DOHH2 (cell line): Measurements from ENCODE around the gene TANC1.

Source experiments
- H3F3A ChIP-seq: fragments of 200-600 bp; sonication (generic), shearing (Covaris generic); 2 replicates; pipeline ENCODE4 v1.6.0; 2016; ENCODE audit warnings: antibody characterized with exemption, mild to moderate bottlenecking; ENCODE audit not compliant: control insufficient read depth, insufficient read depth
- H3K27ac ChIP-seq: fragments of 200-600 bp; sonication (generic); 2 replicates; pipeline ENCODE4 v1.5.1; 2014; ENCODE audit warnings: low read depth, mild to moderate bottlenecking, low read length, moderate library complexity
- H3K27me3 ChIP-seq: fragments of 200-600 bp; sonication (generic); 2 replicates; pipeline ENCODE4 v1.6.1; 2014; ENCODE audit warnings: mild to moderate bottlenecking, low read length, mixed read lengths; ENCODE audit not compliant: control insufficient read depth
- H3K36me3 ChIP-seq: fragments of 200-600 bp; sonication (generic); 2 replicates; pipeline ENCODE4 v1.6.1; 2014; ENCODE audit warnings: mild to moderate bottlenecking, low read length, moderate library complexity, mixed read lengths; ENCODE audit not compliant: control insufficient read depth
- H3K4me1 ChIP-seq: fragments of 200-600 bp; sonication (generic); 2 replicates; pipeline ENCODE4 v1.6.1; 2014; ENCODE audit warnings: mild to moderate bottlenecking, low read length, mixed read lengths; ENCODE audit not compliant: control insufficient read depth
- H3K4me2 ChIP-seq: fragments of 200-600 bp; sonication (generic); 2 replicates; pipeline ENCODE4 v1.6.0; 2014; ENCODE audit warnings: mild to moderate bottlenecking, low read length, moderate library complexity
- H3K4me3 ChIP-seq: fragments of 200-600 bp; sonication (generic); 2 replicates; pipeline ENCODE4 v1.5.1; 2014; ENCODE audit warnings: mild to moderate bottlenecking, low read length, mixed read lengths
- H3K79me2 ChIP-seq: fragments of 200-600 bp; sonication (generic); 2 replicates; pipeline ENCODE4 v1.6.1; 2014; ENCODE audit warnings: mild to moderate bottlenecking, low read length, mixed read lengths; ENCODE audit not compliant: control insufficient read depth
- H3K9me2 ChIP-seq: fragments of 200-600 bp; sonication (generic); replicated peaks from 2 replicates; pipeline ENCODE4 v1.6.1; 2014; ENCODE audit warnings: mild to moderate bottlenecking, low read length, mixed read lengths; ENCODE audit not compliant: control insufficient read depth
- H3K9me3 ChIP-seq: fragments of 200-600 bp; sonication (generic); 2 replicates; pipeline ENCODE4 v1.6.1; 2014; ENCODE audit warnings: antibody characterized with exemption, low read length, mixed read lengths; ENCODE audit not compliant: control insufficient read depth, insufficient read depth
- H4K20me1 ChIP-seq: fragments of 200-600 bp; sonication (generic); 2 replicates; pipeline ENCODE4 v1.6.0; 2014; ENCODE audit warnings: low read depth, mild to moderate bottlenecking, antibody characterized with exemption, low read length, moderate library complexity; ENCODE audit not compliant: control insufficient read depth, insufficient read depth
- CTCF ChIP-seq: fragments of 200-600 bp; sonication (generic); IDR thresholded peaks from one replicate; pipeline ENCODE4 v1.5.1; 2014; ENCODE audit warnings: antibody characterized with exemption, mild to moderate bottlenecking, low read depth, low read length; ENCODE audit not compliant: poor library complexity, severe bottlenecking
- EZH2phosphoT487 ChIP-seq: fragments of 200-600 bp; sonication (generic); IDR thresholded peaks from 2 replicates; pipeline ENCODE4 v1.6.1; 2017; ENCODE audit warnings: borderline replicate concordance, mild to moderate bottlenecking, antibody characterized with exemption, low read length, moderate library complexity, mixed read lengths

Gene TANC1

GRCh38 chr2:159015823-159016222 is 47.4 kb downstream of the TANC1 start:
- Histone ChIP-seq H3K4me3 (no peak overlapping the region), H3K9me2 (no peaks in the 10 kb centered on the region), H3K27me3 (no peaks in the 10 kb centered on the region), H4K20me1 (no peaks in the 10 kb centered on the region), H3F3A (no peaks in the 10 kb centered on the region), H3K36me3 (no peaks in the 10 kb centered on the region), H3K9me3 (peaks cover 4% of the 10 kb centered on the region), H3K4me2 (no peak overlapping the region), H3K4me1 (no peaks in the 10 kb centered on the region), H3K79me2 (no peaks in the 10 kb centered on the region), H3K27ac (no peak overlapping the region)
- TF ChIP-seq CTCF (no peak), EZH2phosphoT487 (no peak)

- Histone ChIP-seq H3K4me1 (no peaks in the 10 kb centered on the region), H3K9me3 (peaks cover 4% of the 10 kb centered on the region), H3K27me3 (no peaks in the 10 kb centered on the region), H4K20me1 (no peaks in the 10 kb centered on the region), H3F3A (no peaks in the 10 kb centered on the region), H3K4me2 (no peak overlapping the region), H3K27ac (no peak overlapping the region), H3K36me3 (no peaks in the 10 kb centered on the region), H3K9me2 (no peaks in the 10 kb centered on the region), H3K79me2 (no peaks in the 10 kb centered on the region), H3K4me3 (no peak overlapping the region)
- TF ChIP-seq CTCF (no peak), EZH2phosphoT487 (no peak)
Measured at GRCh38 chr2:159017837-159018236, 49.4 kb downstream of the TANC1 start.

GRCh38 chr2:159019021-159019420 is 50.6 kb downstream of the TANC1 start:
- no peaks in the 10 kb centered on the region for H3K4me1 ChIP-seq
- no peaks in the 10 kb centered on the region for H3K79me2 ChIP-seq
- no peak overlapping the region for H3K4me3 ChIP-seq
- no peak for TF ChIP-seq CTCF
- TF ChIP-seq EZH2phosphoT487: no peak
- no peaks in the 10 kb centered on the region for H3K27me3 ChIP-seq
- H3K9me2 ChIP-seq: no peaks in the 10 kb centered on the region
- no peak overlapping the region for H3K4me2 ChIP-seq
- H3K36me3 ChIP-seq: no peaks in the 10 kb centered on the region
- no peaks in the 10 kb centered on the region for H3F3A ChIP-seq
- peaks cover 4% of the 10 kb centered on the region for H3K9me3 ChIP-seq
- no peak overlapping the region for H3K27ac ChIP-seq
- no peaks in the 10 kb centered on the region for H4K20me1 ChIP-seq

GRCh38 chr2:159022019-159022418 is 53.6 kb downstream of the TANC1 start:
- H3K9me2 ChIP-seq: no peaks in the 10 kb centered on the region

More at GRCh38 chr2:159022019-159022418, 53.6 kb downstream of the TANC1 start:
- Histone ChIP-seq H4K20me1 (no peaks in the 10 kb centered on the region), H3K27ac (no peak overlapping the region), H3F3A (no peaks in the 10 kb centered on the region), H3K36me3 (no peaks in the 10 kb centered on the region), H3K4me1 (no peaks in the 10 kb centered on the region), H3K4me2 (no peak overlapping the region), H3K79me2 (no peaks in the 10 kb centered on the region), H3K27me3 (no peaks in the 10 kb centered on the region), H3K4me3 (no peak overlapping the region), H3K9me3 (no peaks in the 10 kb centered on the region)
- TF ChIP-seq EZH2phosphoT487 (no peak), CTCF (no peak)
